Measurements from ENCODE around the gene S100A5. TPM values are rescaled to one million over a fixed set of nuclear protein-coding genes. Genes with fewer than 3 reads are reported as not detected.

Gene S100A5
- total and polyA plus RNA-seq, 2 of the 8 experiments (the other 6 are each of a cell fraction or from before 2014, with no cell fraction given): not detected

DNA sequence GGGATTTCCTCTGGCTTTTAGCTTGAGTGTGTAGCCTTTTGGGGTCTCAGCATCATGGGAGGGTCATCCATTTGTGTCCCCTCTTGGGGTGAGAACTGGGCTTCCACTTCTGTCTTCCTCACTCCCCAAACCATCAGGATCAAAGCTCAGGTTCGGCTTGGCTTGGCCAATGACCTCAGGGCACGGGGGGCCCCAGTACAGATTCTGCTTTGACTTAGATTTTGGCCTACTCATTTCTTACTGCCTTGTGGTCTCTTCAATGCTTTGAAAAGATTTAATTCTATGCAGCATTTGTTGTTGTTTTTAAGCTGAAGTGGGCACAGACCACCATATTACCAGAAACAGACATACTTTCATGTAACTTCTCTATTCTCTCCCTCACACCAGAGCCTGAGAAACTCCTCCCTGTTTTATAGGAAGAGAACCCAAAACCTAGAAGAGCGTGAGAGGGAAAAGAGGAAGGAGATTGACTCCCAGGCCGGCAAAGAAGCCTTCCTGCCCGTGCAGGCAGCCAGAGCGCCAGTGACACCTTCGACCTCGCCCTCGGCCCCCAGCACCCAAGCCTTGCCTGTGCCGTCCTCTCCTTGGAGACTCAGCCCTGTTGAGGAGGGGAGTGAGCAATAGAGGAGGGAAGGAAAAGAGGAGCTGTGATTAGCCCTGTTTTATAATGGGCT is 10.2 kb upstream of the S100A5 start:
- H2BK15ac ChIP-seq (ENCODE audit: low read length): no peak overlapping the region
- H3K27me3 ChIP-seq (replicated peaks in 1 of 4; ENCODE audit: control insufficient read depth in 3 of 4, extremely low read depth in 1 of 4, insufficient read depth in 3 of 4, low read length in 3 of 4): no peaks in the 10 kb centered on the region; a peak in 3 of 7 replicates
- H2BK120ac ChIP-seq (replicated peaks; ENCODE audit: low read depth, low read length): no peak overlapping the region
- no peaks in the 10 kb centered on the region for H3K9me3 ChIP-seq (ENCODE audit: insufficient read depth in 2 of 2, low read depth in 1 of 2, low read length in 1 of 2)
- WGBS, 2 experiments (ENCODE audit: extremely low coverage in 1 of 2, insufficient coverage in 1 of 2, insufficient read length in 1 of 2, insufficient replicate concordance in 2 of 2, low coverage in 1 of 2, low lambda C conversion rate in 2 of 2, missing lambda C conversion rate in 1 of 2): 100% methylated on average over 6 of the region's 10 CpGs; no CpG with 5 or more reads in 1 of the 2 experiments
- peaks cover 0 to 18% (median 8%) of the 10 kb centered on the region in 4 experiments; a peak in 6 of 7 replicates for H3K4me1 ChIP-seq (replicated peaks in 1 of 4; ENCODE audit: control insufficient read depth in 3 of 4, insufficient read depth in 4 of 4, low read length in 3 of 4)
- H3K4ac ChIP-seq (replicated peaks; ENCODE audit: insufficient read length, low read depth, low read length): no peak overlapping the region
- H3K4me3 ChIP-seq (ENCODE audit: extremely low read depth in 1 of 4, insufficient read depth in 2 of 4, low read depth in 3 of 4, low read length in 4 of 4): no peak overlapping the region
- no peak overlapping the region for H4K91ac ChIP-seq (replicated peaks; ENCODE audit: insufficient read length, low read length)
- no peak overlapping the region for H2BK20ac ChIP-seq (ENCODE audit: low read length)
- H2AFZ ChIP-seq (ENCODE audit: low read length): no peak overlapping the region
- H4K20me1 ChIP-seq (replicated peaks in 1 of 2; ENCODE audit: control insufficient read depth in 1 of 2, insufficient read depth in 2 of 2, low read length in 2 of 2): no peaks in the 10 kb centered on the region
- FAIRE-seq: no peak
- H3K18ac ChIP-seq (ENCODE audit: extremely low read depth, low read length): no peak overlapping the region
- H2AK5ac ChIP-seq (ENCODE audit: low read depth, low read length): no peak overlapping the region
- no peaks in the 10 kb centered on the region for H3K79me1 ChIP-seq (ENCODE audit: low read depth, low read length)
- no peak overlapping the region for H3K27ac ChIP-seq (ENCODE audit: low read depth, low read length)
- no peak overlapping the region for H4K5ac ChIP-seq (ENCODE audit: insufficient read length, low read depth, low read length)
- no peak overlapping the region for H3K56ac ChIP-seq (replicated peaks; ENCODE audit: insufficient read length, low read depth, low read length)
- H2BK5ac ChIP-seq (ENCODE audit: low read depth, low read length): no peak overlapping the region
- DNase-seq (ENCODE audit: low read depth in 1 of 2, low spot score in 2 of 2): no peak
- H3K36me3 ChIP-seq (ENCODE audit: control insufficient read depth in 2 of 4, insufficient read depth in 4 of 4, low read length in 3 of 4): no peaks in the 10 kb centered on the region
- H2BK12ac ChIP-seq (ENCODE audit: low read depth, low read length): no peak overlapping the region
- no peak overlapping the region for H3K14ac ChIP-seq (ENCODE audit: insufficient read length)
- H3K23ac ChIP-seq (ENCODE audit: insufficient read length): no peak overlapping the region
- H3K9ac ChIP-seq (replicated peaks in 1 of 4; ENCODE audit: extremely low read depth in 1 of 4, low read depth in 3 of 4, low read length in 3 of 4): no peak overlapping the region
- CTCF ChIA-PET (ENCODE audit: partially characterized antibody): interaction anchor here (0.7 to 12.9 kb wide), 11 partner anchors 11 to 196 kb away, joined by 3 to 165 read pairs (median 12); partner anchors contain the start of genes S100A1, S100A13, S100A5 and S100A6
- POLR2A ChIA-PET (ENCODE audit: partially characterized antibody): interaction anchor here (0.6 to 1.8 kb wide), 7 partner anchors 9 to 440 kb away, joined by 3 to 5 read pairs (median 4); partner anchors contain the start of genes CHTOP, RPS27, S100A5 and S100A6
- no peaks in the 10 kb centered on the region for H3K23me2 ChIP-seq (ENCODE audit: low read depth, low read length)
- H3K4me2 ChIP-seq (ENCODE audit: insufficient read depth in 1 of 2, low read depth in 2 of 2, low read length in 2 of 2): no peak overlapping the region
- H3K79me2 ChIP-seq (ENCODE audit: control insufficient read depth in 1 of 2, insufficient read depth in 2 of 2, low read length in 2 of 2): no peaks in the 10 kb centered on the region
- H4K8ac ChIP-seq (ENCODE audit: extremely low read depth, insufficient read depth, low read length): no peak overlapping the region

All from H1 (cell line).